Uterus (tissue), 4 donors: ENCODE data around the gene QRICH2. TPM values are rescaled to one million over a fixed set of nuclear protein-coding genes. Genes with fewer than 3 reads are reported as not detected.

Experiments used
- DNase-seq, 2 donors: peaks; one replicate each; pipeline ENCODE4 v3.0.0-alpha.2; 2019 to 2020
- H3K27ac ChIP-seq, 2 donors: fragments of 200-600 bp; sonication (generic); 1 replicate in 1 of 2; 2 replicates in 1 of 2; pipeline ENCODE4 v1.5.1; 2016 to 2018
- H3K27me3 ChIP-seq, 2 donors: fragments of 200-600 bp; sonication (generic); one replicate each; pipeline ENCODE4 v1.5.1; 2018 to 2019; ENCODE audit warnings: control low read depth in 1 of 2
- H3K36me3 ChIP-seq, 2 donors: fragments of 200-600 bp; sonication (generic); one replicate each; pipeline ENCODE4 v1.5.1; 2019; ENCODE audit warnings: control low read depth in 1 of 2
- H3K4me1 ChIP-seq, 2 donors: fragments of 200-600 bp; sonication (generic); one replicate each; pipeline ENCODE4 v1.5.1; 2018 to 2019; ENCODE audit warnings: control low read depth in 1 of 2
- H3K4me3 ChIP-seq, 2 donors: fragments of 200-600 bp; sonication (generic); 1 replicate in 1 of 2; 2 replicates in 1 of 2; pipeline ENCODE4 v1.5.1; 2018 to 2019; ENCODE audit warnings: mild to moderate bottlenecking in 1 of 2
- H3K9me3 ChIP-seq, 2 donors: fragments of 200-600 bp; sonication (generic); one replicate each; pipeline ENCODE4 v1.5.1; 2019; ENCODE audit warnings: control low read depth in 1 of 2
- CTCF ChIP-seq, 4 experiments: fragments of 200-600 bp in 2 of 4; fragments of 450-650 bp in 2 of 4; sonication (generic) in 2 of 4; IDR thresholded peaks; one replicate each; pipeline ENCODE4 v1.5.1; 2016 to 2019; ENCODE audit warnings: antibody characterized with exemption in 4 of 4, mild to moderate bottlenecking in 2 of 4, moderate library complexity in 1 of 4
- POLR2A ChIP-seq, 2 donors: fragments of 450-650 bp; IDR thresholded peaks; one replicate each; pipeline ENCODE4 v1.6.1; 2016; ENCODE audit warnings: antibody characterized with exemption in 2 of 2, mild to moderate bottlenecking in 1 of 2, moderate library complexity in 1 of 2
- intact Hi-C: fragments of 100-400 bp; cut with DNase I; formaldehyde crosslinking; loops from one replicate; pipeline ENCODE4 v1.15.1; 2023; ENCODE audit warnings: low total_unique reads
- total RNA-seq, 4 donors: library from RNA; depleted of rRNA in 3 of 4; stranded (reverse); fragments of >200 nt in 3 of 4; gene quantifications; one replicate each; pipeline versions ENCODE4 v1.1.0 to v1.2.4, GENCODE V29; 2014 to 2023
- donor health status: DM: yes; HTN: yes; CAD: no.

The QRICH2 gene
- total RNA-seq, 4 donors from 2014 or later, result under 0.01 to 7.2 (median 4.4) TPM

DNA sequence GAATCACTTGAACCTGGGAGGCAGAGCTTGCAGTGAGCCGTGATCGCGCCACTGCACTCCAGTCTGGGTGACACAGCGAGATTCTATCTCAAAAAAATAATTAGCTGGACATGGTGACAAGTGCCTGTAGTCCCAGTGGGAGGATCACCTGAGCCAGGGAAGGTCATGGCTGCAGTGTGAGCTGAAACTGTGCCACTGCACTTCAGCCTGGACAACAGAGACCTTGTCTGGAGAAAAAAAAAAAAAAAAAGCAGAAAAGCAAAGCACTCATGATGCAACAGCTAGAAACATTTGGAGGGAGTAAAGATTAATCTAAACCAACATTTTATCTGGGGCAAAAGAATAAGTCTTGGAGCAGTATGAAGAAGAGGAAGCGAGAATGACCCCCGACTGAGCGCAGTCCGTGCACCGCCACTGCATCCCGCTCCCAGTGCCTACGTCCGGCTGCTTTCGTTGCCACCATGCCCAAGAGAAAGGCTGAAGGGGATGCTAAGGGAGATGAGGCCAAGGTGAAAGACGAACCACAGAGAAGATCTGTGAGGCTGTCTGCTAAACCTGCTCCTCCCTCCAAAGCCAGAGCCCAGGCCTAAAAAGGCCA lies 37.4 kb upstream of the QRICH2 start:
- intact Hi-C loops, result no loop called here
- H3K9me3 ChIP-seq, result no peaks in the 10 kb centered on the region
- H3K4me1 ChIP-seq, result no peaks in the 10 kb centered on the region
- H3K27me3 ChIP-seq, result no peaks in the 10 kb centered on the region
- no peak overlapping the region for H3K4me3 ChIP-seq
- DNase-seq, result no peak
- H3K27ac ChIP-seq, result no peak overlapping the region
- no peaks in the 10 kb centered on the region for H3K36me3 ChIP-seq
- TF ChIP-seq POLR2A (IDR thresholded peaks at IDR 0.05) (no peak), CTCF (IDR thresholded peaks at IDR 0.05) (no peak)

- Histone ChIP-seq H3K27me3 (no peaks in the 10 kb centered on the region), H3K9me3 (no peaks in the 10 kb centered on the region), H3K36me3 (no peaks in the 10 kb centered on the region), H3K4me1 (no peaks in the 10 kb centered on the region), H3K4me3 (no peak overlapping the region), H3K27ac (no peak overlapping the region)
- TF ChIP-seq CTCF (IDR thresholded peaks at IDR 0.05) (no peak), POLR2A (IDR thresholded peaks at IDR 0.05) (no peak)
- intact Hi-C loops, result no loop called here
- no peak for DNase-seq
Measured at GRCh38 chr17:76343106-76343505, 35.0 kb upstream of the QRICH2 start.

DNA sequence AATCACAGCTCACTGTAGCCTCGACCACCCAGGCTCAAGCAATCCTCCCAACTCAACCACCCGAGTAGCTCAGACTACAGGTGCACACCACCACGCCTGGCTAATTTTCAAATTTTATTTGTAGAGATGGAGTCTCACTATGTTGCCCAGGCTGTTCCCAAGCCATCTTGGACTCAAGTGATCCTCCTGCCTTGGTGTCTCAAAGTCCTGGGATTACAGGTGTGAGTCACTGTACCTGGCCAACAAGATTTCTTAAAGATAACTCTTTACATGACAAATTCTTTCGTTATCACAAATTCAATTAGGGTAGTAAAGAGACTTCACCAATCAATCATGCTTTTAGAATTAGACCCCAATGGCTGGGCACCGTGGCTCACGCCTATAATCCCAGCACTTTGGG lies 33.2 kb upstream of the QRICH2 start:
- TF ChIP-seq POLR2A (IDR thresholded peaks at IDR 0.05) (no peak), CTCF (IDR thresholded peaks at IDR 0.05) (no peak)

DNA sequence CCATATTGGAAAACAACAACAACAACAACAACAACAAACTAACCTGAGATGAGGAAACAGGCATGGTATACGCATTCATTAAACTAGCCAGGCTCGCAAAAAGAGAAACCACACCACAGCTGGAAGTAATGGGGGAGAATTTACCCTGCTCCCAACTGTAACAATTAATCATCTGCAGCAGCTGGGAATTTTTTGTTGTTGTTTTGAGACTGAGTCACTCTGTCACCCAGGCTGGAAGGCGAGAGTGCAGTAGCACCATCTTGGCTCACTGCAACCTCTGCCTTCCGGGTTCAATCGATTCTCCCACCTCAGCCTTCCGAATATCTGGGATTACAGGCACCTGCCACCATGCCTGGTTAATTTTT lies 29.3 kb upstream of the QRICH2 start:
- intact Hi-C loops, result no loop called here
- no peak for DNase-seq
- H3K4me1 ChIP-seq, result no peaks in the 10 kb centered on the region
- H3K9me3 ChIP-seq, result no peaks in the 10 kb centered on the region
- no peak for TF ChIP-seq POLR2A (IDR thresholded peaks at IDR 0.05)
- TF ChIP-seq CTCF (IDR thresholded peaks at IDR 0.05), result no peak
- H3K27me3 ChIP-seq, result no peaks in the 10 kb centered on the region
- no peaks in the 10 kb centered on the region for H3K36me3 ChIP-seq
- H3K27ac ChIP-seq, result no peak overlapping the region
- no peak overlapping the region for H3K4me3 ChIP-seq

More for the DNA sequence above, 33.2 kb upstream of the QRICH2 start:
- Histone ChIP-seq H3K27ac (no peak overlapping the region), H3K4me3 (no peak overlapping the region), H3K9me3 (no peaks in the 10 kb centered on the region), H3K4me1 (no peaks in the 10 kb centered on the region), H3K27me3 (no peaks in the 10 kb centered on the region), H3K36me3 (no peaks in the 10 kb centered on the region)
- intact Hi-C loops, result no loop called here
- no peak for DNase-seq

- no peaks in the 10 kb centered on the region for H3K9me3 ChIP-seq
- DNase-seq, result no peak
- no peak for TF ChIP-seq POLR2A (IDR thresholded peaks at IDR 0.05)
- TF ChIP-seq CTCF (IDR thresholded peaks at IDR 0.05), result no peak
- H3K27me3 ChIP-seq, result no peaks in the 10 kb centered on the region
- H3K4me1 ChIP-seq, result no peaks in the 10 kb centered on the region
- no peak overlapping the region for H3K27ac ChIP-seq
- intact Hi-C loops, result no loop called here
- no peak overlapping the region for H3K4me3 ChIP-seq
- H3K36me3 ChIP-seq, result no peaks in the 10 kb centered on the region
Measured at GRCh38 chr17:76336756-76337412, 28.8 kb upstream of the QRICH2 start.
